NCI-H1105 treated with DMSO at 0.1 percent for 48 hours (cell line): ENCODE results near the gene MAN1C1.

Source experiments
- DNase-seq: peaks from one replicate; lab custom pipeline; 2025; lab: John Stamatoyannopoulos, UW

Gene MAN1C1

DNA sequence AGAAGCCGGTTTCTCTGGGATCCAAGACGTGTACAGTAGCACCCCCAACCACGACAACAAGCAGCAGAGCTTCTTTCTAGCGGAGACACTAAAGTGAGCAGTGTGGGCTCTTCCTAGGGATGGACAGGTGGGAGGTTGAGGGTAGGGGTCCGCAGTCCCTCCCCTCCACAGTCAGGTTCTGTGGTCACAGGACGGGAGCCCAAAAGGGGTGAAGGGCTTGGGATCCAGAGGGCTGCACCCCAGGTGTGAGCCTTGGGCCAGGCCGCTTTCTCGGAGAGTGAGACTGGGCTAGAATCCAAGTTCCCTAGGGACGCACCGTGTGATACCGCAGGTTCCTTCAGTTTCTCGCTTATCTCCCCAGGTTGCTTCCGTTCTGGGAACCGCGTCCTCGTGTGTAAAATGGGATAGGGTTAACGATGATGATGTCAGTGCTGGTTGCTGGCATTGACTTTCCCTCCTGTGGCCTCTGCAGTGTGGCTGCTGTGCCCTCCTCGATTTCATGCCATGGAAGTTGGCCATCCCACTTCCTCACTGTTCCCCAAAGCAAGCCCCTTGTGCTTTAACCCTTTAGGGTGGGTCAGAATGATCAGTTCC is 166.1 kb downstream of the MAN1C1 start:
- DNase-seq, result no peak

DNA sequence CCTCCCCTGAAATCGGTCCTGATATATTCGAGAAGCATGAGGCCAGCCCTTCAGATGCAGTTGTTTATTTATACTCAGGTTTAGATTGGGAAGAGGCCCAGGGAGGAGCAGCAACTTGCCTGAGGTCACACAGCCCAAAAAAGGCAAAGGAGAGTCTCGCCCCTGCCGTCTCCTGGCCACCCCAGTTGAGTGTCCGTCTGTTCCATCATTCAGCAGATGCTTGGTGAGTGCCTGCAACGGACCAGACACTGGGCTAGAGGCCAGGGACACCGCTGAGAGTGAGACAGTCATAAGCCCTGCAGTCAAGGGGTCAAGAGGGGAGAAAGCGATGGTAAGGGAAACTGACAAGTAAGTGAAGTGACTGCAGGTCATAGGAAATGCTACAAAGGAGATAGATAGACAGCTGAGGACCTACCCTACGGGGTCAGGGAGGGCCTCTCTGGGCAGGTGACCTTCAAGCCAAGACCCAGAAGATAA is 168.0 kb downstream of the MAN1C1 start:
- no peak for DNase-seq

DNA sequence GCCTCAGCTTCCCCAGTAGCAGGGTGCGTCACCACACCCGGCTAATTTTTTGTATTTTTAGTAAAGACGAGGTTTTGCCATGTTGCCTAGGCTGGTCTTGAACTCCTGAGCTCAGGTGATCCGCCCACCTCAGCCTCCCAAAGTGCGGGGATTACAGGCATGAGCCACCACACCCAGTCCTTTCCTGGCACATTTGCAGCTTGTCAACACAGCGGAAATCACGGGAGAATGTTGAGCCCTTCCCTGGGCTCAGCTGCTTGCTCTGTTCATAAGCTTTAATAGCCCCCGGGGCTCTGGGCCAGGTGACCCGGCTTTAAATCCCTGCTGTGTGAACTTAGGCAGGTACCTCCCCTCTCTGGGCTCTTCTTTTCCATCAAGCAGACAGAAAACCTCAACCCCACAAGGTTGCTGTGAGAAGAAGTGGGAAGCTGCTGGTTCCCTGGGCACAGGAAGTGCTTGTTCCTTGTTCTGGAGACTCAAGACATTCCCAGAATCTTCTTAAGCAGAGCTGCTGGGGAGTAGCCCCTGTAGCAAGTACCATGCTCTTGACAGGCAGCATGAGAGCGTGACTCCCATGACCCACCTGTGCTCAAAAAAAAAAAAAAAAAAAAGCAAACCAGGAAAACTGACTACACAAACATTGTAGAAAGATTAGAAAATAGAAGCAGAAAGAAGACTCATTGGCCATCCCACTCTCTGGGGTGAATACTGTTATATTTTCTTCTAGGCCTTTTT is 168.9 kb downstream of the MAN1C1 start:
- DNase-seq, result no peak

DNA sequence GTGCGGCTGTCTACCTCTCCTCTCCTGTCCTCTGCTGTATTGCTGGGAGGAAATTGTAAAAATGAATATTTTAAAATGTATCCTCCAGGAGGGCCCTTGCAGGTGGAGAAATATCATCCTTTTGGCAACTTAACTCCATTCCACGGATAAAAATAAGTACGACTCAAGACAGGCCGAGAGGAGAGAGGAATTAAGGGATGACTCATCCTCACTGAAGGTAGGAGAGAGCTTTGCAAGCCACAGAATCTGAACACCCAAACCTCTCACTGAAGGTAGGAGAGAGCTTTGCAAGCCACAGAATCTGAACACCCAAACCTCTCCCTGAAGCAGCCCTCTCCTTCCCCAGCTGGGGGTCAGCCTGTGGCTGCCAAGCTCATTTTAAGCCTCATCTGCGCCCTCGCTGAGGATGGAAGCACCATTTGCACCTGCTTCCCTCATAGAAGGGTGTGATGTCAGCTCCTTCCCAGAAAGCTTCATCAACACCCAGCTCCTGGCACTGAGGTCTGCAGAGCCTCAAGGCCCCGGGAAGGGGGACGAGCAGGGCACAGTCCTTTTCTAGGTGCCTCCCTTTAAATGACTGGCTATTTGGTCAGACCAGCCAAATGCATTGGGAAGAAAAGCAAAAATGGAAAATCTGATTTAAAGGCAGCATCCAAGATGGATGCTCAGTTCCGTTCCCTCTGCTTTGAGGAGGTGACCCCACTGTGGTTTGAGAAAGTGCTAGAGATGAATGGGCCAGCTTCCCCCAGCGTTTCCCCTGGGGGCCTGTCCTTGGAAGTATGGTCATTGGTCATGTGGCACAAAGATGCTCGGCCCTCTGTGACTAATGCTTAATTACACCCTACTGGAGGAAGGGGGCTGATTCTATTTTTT is 170.5 kb downstream of the MAN1C1 start:
- DNase-seq, result no peak

- no peak for DNase-seq
These were observed 171.2 kb downstream of the MAN1C1 start for GRCh38 chr1:25787760-25788166.

DNA sequence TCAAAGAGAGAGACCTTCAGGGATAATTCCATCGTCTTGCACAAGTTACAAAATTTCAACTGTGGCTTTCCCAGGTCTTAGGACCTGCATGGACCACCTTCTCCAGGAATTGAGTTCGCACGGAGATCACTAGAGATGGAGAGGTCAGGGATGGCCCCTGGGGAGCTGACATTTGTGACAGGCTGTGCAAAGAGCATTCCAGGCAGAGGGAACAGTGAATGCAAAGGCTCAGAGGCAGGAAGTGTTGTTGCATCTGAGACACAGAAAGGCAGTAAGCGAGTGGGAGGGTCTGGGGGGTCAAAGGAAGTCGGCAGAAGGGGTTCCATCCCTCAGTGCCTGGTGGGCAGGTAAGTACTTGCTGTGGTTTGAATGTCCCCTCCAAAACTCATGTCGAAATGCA is 173.9 kb downstream of the MAN1C1 start:
- no peak for DNase-seq

GRCh38 chr1:25792115-25792514 is 175.5 kb downstream of the MAN1C1 start:
- no peak for DNase-seq

DNA sequence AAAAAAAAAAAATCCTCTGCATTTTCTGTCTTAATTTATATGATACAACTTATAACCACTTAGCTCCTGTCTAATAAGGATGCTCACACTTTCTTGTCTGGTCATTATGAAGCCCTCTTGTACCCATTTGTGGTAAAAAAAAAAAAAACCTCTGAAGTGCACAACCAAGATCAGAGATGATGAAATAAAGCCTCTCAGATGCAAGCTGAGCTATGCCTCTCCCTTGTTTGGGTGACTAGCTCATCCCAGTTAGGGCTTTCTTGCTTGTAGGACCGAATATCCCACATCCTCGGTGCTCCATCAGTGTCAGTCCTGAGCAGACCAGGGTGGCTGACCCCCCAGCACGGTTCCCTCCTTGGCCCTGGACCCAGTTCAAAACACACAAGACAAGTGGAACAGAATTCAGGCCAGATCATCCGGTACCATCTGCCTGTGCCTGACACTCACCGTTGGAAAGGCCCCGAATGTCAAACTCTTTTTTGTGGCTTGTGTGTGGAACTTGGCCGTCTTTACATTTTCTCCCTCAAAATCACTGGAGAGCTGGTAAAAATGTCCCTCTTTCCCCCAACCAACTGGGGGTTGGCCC is 177.1 kb downstream of the MAN1C1 start:
- no peak for DNase-seq

DNA sequence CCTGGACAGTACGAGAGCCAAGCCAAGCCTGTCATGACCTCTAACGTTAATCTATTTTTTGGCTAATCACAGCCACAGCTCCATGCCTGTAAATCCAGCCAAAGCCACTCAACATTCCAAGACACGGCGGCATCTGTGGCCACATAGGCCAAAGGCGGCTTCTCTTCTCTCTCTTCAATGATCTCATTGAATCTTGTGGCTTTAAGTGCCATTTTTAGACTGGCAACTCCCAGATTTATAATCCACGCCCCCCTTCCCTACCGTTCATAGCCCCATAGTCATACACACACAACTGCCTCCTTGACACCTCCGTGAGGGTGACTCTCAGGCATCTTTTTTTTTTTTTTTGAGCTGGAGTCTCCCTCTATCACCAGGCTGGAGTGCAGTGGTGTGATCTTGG is 177.7 kb downstream of the MAN1C1 start:
- no peak for DNase-seq

DNA sequence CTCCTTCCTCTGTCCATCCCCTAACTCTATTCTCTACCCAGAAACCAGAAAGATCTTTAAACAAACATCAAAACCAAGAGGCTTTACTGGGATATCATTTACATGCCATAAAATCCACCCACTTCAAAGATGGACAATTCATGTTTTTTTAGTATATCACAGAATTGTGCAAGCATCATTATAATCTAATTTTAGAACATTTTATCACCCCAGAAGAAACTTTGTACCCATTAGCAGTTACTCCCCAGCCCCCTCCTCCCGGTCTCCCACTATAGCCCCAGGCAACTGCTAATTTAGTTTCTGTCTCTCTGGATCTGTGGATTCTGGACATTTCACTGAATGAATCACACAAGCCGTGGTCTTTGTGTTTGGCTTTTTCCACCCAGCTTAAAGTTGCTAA is 178.6 kb downstream of the MAN1C1 start:
- no peak for DNase-seq

- no peak for DNase-seq
These were observed 179.6 kb downstream of the MAN1C1 start for GRCh38 chr1:25795946-25796810.

- DNase-seq, result peak; percentile 99
These were observed 180.3 kb downstream of the MAN1C1 start for GRCh38 chr1:25796811-25797458.

- DNase-seq, result no peak
These were observed 181.3 kb downstream of the MAN1C1 start for GRCh38 chr1:25797939-25798338.

DNA sequence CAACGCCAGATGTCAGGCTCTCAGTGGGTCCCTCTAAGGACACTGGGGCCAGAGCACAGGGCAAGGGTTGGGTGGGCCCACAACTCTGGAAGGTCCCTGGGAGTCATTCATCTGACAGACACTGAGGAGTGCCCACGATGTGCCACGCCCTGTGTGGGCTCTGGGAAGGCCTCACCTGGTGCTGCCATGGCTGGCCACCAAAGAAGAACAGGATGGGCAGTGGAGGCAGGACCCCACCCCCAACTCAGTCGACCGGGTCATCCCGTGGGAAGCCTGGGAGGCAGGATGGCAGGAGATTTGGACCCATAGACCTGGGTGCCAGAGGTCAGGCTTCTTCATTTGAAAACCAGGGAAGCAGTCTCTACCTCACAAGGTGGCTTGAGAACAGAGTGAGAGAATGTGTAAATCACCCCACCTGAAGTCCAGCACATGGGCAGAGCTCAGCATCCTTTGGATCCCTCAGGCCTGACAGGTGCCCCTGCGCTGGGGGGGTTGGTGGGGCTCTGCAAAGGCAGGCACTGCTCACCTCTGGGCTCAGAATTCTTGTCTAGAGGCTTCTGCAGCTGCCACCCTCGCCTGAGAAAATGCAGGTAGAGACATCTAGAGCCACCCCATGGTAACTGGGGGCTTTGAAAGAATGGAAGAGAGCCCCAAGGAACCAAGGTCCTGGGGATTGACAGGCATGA is 182.2 kb downstream of the MAN1C1 start:
- no peak for DNase-seq

- peak; percentile 67 for DNase-seq
These were observed 182.9 kb downstream of the MAN1C1 start for GRCh38 chr1:25799352-25799934.

GRCh38 chr1:25799935-25800702 is 183.5 kb downstream of the MAN1C1 start, which contains the start of gene SELENON:
TSS of gene SELENON (plus strand) at chr1:25800193. CDS start at chr1:25800231, 38 bp downstream.
- DNase-seq, result peak; percentile 67

DNA sequence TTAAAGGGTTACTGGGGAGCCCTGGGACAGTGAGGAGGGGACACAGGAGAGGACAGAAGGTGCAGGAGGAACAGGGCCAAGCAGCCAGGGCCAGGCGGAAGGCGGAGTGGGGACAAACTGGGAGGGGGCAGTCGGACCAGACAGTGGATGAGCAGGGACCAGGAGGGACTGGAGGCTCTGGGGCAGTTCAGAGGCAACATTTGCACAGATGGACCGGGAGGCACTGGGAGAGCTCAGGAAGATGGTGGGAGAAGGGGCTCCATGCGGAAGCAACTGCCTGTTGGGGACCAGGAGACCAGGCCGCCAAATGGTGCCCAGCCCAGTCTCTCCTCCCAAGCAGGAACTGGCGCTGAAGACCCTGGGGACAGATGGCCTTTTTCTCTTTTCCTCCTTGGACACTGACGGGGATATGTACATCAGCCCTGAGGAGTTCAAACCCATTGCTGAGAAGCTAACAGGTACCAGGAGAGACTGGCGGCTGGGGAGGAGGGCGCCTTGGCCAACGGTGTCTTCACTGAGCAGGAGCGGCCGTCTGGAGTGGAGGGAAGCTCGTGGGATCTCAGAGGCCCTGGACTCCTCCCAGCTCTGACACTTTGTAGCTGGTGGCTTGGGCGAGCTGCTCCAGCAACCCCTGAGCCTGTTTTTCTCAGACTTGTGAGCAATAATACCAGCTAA is 184.2 kb downstream of the MAN1C1 start:
- no peak for DNase-seq

DNA sequence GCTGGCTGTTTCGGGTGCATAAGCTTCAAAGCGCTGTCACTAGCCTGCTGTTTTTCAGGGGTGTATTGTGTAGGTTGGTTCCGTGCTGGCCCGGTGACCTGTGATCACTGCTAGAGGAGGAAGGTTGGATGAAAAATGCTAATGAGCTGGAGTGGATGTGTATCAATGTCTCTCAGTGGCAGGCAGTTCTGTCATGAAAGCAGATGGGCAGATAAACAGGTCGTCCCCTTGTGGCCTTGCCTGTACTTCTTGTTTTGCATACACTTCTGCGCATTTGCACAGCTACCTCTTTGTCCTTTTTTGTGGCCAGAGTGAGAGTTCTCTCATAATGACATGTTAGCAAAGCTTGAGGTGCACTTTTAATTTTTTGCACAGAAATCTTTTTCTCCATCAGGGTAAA is 186.3 kb downstream of the MAN1C1 start:
- DNase-seq, result no peak
